GM23248 (cell line): ENCODE data around the gene EXD3. TPM values are rescaled to one million over a fixed set of nuclear protein-coding genes. Genes with fewer than 3 reads are reported as not detected.

ENCODE experiments used
- DNase-seq: peaks from one replicate; pipeline ENCODE4 v3.0.0-alpha.2; 2015
- H2AFZ ChIP-seq: fragments of 200-600 bp; sonication (generic); 2 replicates; pipeline ENCODE4 v1.6.1; 2016; ENCODE audit warnings: antibody characterized with exemption
- H3F3A ChIP-seq: fragments of 200-600 bp; sonication (generic); 2 replicates; pipeline ENCODE4 v1.6.1; 2016; ENCODE audit warnings: mild to moderate bottlenecking, antibody characterized with exemption, mixed run types; ENCODE audit not compliant: insufficient read depth
- H3K27ac ChIP-seq: fragments of 200-600 bp; sonication (generic); 2 replicates; pipeline ENCODE4 v1.5.1; 2016; ENCODE audit warnings: mild to moderate bottlenecking
- H3K27me3 ChIP-seq: fragments of 200-600 bp; sonication (generic); replicated peaks from 2 replicates; pipeline ENCODE4 v1.6.1; 2016; ENCODE audit warnings: mild to moderate bottlenecking; ENCODE audit not compliant: insufficient read depth
- H3K36me3 ChIP-seq: fragments of 200-600 bp; sonication (generic); 2 replicates; pipeline ENCODE4 v1.6.1; 2016; ENCODE audit warnings: low read depth, mild to moderate bottlenecking
- H3K4me1 ChIP-seq: fragments of 200-600 bp; sonication (generic); 2 replicates; pipeline ENCODE4 v1.6.1; 2016; ENCODE audit warnings: mild to moderate bottlenecking; ENCODE audit not compliant: insufficient read depth
- H3K4me2 ChIP-seq: fragments of 200-600 bp; sonication (generic); one replicate; pipeline ENCODE4 v1.6.1; 2016; ENCODE audit warnings: mild to moderate bottlenecking; ENCODE audit not compliant: unreplicated experiment
- H3K4me3 ChIP-seq: fragments of 200-600 bp; sonication (generic); 2 replicates; pipeline ENCODE4 v1.5.1; 2016; ENCODE audit warnings: mild to moderate bottlenecking
- H3K79me2 ChIP-seq: fragments of 200-600 bp; sonication (generic); 2 replicates; pipeline ENCODE4 v1.6.1; 2016; ENCODE audit warnings: mild to moderate bottlenecking; ENCODE audit not compliant: insufficient read depth
- H3K9ac ChIP-seq: fragments of 200-600 bp; sonication (generic); 2 replicates; pipeline ENCODE4 v1.6.1; 2016; ENCODE audit warnings: mild to moderate bottlenecking
- H3K9me2 ChIP-seq: fragments of 200-600 bp; sonication (generic); 2 replicates; pipeline ENCODE4 v1.6.1; 2016; ENCODE audit warnings: mixed run types, mild to moderate bottlenecking, moderate library complexity; ENCODE audit not compliant: insufficient read depth
- H3K9me3 ChIP-seq: fragments of 200-600 bp; sonication (generic); one replicate; pipeline ENCODE4 v1.6.1; 2017; ENCODE audit warnings: low read depth
- H4K20me1 ChIP-seq: fragments of 200-600 bp; sonication (generic); 2 replicates; pipeline ENCODE4 v1.6.0; 2016; ENCODE audit not compliant: insufficient read depth
- EZH2 ChIP-seq: fragments of 200-600 bp; sonication (generic); IDR thresholded peaks from 2 replicates; pipeline ENCODE4 v1.6.1; 2018; ENCODE audit warnings: antibody characterized with exemption, mild to moderate bottlenecking; ENCODE audit not compliant: insufficient read depth, poor library complexity, severe bottlenecking
- EZH2phosphoT487 ChIP-seq: fragments of 200-600 bp; sonication (generic); IDR thresholded peaks from 2 replicates; pipeline ENCODE4 v1.6.1; 2018; ENCODE audit warnings: antibody characterized with exemption, moderate library complexity, mild to moderate bottlenecking, low read depth; ENCODE audit not compliant: insufficient read depth
- WGBS, 2 experiments: methylation state at CpG; one replicate each; pipeline ENCODE4 v1.1.6; 2015 to 2017; ENCODE audit warnings: low lambda C conversion rate in 2 of 2, low coverage in 1 of 2; ENCODE audit errors: missing lambda C conversion rate in 2 of 2; 5-methylcytosine and 5-hydroxymethylcytosine counted together
- in situ Hi-C: fragments of 300-500 bp; cut with MboI; formaldehyde crosslinking; loops from 2 replicates; pipeline ENCODE4 v1.15.0; 2020
- polyA plus RNA-seq: library from polyadenylated mRNA; unstranded; fragments of >200 nt; fragmentation: Nextera tagmentation; extraction: Ambion mirVana; gene quantifications from 2 replicates; pipeline ENCODE4 v1.2.1, GENCODE V29; 2016
- total RNA-seq: library from RNA; depleted of rRNA; stranded (reverse); fragments of >200 nt; shearing (Covaris generic); gene quantifications from 2 replicates; pipeline ENCODE4 v1.2.3, GENCODE V29; 2014

The EXD3 gene
- total and polyA plus RNA-seq, 2 experiments from 2014 or later = 10.1 to 11.6 TPM

- no peak overlapping the region for H3K27ac ChIP-seq
- no peaks in the 10 kb centered on the region for H4K20me1 ChIP-seq
- H3K4me3 ChIP-seq = no peak overlapping the region
- H3K4me2 ChIP-seq = no peak overlapping the region
- no peaks in the 10 kb centered on the region for H3K79me2 ChIP-seq
- H3K9ac ChIP-seq = no peak overlapping the region
- H3K4me1 ChIP-seq = no peaks in the 10 kb centered on the region
- 56 to 63% methylated on average over 9 of the region's 9 CpGs for WGBS, 2 experiments
- no peaks in the 10 kb centered on the region for H3K36me3 ChIP-seq
- H3K27me3 ChIP-seq = no peaks in the 10 kb centered on the region
- no peaks in the 10 kb centered on the region for H3F3A ChIP-seq
- H3K9me2 ChIP-seq = no peaks in the 10 kb centered on the region
- DNase-seq = no peak
- TF ChIP-seq EZH2 = no peak
- TF ChIP-seq EZH2phosphoT487 = no peak
- in situ Hi-C loops = no loop called here
- no peaks in the 10 kb centered on the region for H3K9me3 ChIP-seq
- H2AFZ ChIP-seq = no peak overlapping the region
These were observed 109.5 kb downstream of the EXD3 start for GRCh38 chr9:137313326-137313936.

- in situ Hi-C loops = no loop called here
- Histone ChIP-seq H3K27ac (no peak overlapping the region), H3F3A (no peaks in the 10 kb centered on the region), H3K79me2 (no peaks in the 10 kb centered on the region), H4K20me1 (no peaks in the 10 kb centered on the region), H3K9me3 (no peaks in the 10 kb centered on the region), H3K4me1 (no peaks in the 10 kb centered on the region), H3K4me3 (no peak overlapping the region), H3K9me2 (no peaks in the 10 kb centered on the region), H3K4me2 (no peak overlapping the region), H3K36me3 (no peaks in the 10 kb centered on the region), H3K9ac (no peak overlapping the region), H3K27me3 (no peaks in the 10 kb centered on the region), H2AFZ (no peak overlapping the region)
- no peak for DNase-seq
- WGBS, 2 experiments = 87 to 91% methylated on average over 6 of the region's 6 CpGs
- TF ChIP-seq EZH2 = no peak
- no peak for TF ChIP-seq EZH2phosphoT487
These were observed 110.1 kb downstream of the EXD3 start for GRCh38 chr9:137312852-137313325.

- no peaks in the 10 kb centered on the region for H4K20me1 ChIP-seq
- DNase-seq = no peak
- H3F3A ChIP-seq = no peaks in the 10 kb centered on the region
- H3K9me3 ChIP-seq = no peaks in the 10 kb centered on the region
- WGBS, 2 experiments = 63% methylated on average over 23 to 28 of the region's 28 CpGs
- no peaks in the 10 kb centered on the region for H3K4me1 ChIP-seq
- no peak overlapping the region for H2AFZ ChIP-seq
- H3K4me3 ChIP-seq = no peak overlapping the region
- H3K36me3 ChIP-seq = no peaks in the 10 kb centered on the region
- in situ Hi-C loops = no loop called here
- no peak overlapping the region for H3K9ac ChIP-seq
- no peak overlapping the region for H3K4me2 ChIP-seq
- TF ChIP-seq EZH2 (no peak), EZH2phosphoT487 (no peak)
- no peak overlapping the region for H3K27ac ChIP-seq
- H3K9me2 ChIP-seq = no peaks in the 10 kb centered on the region
- no peaks in the 10 kb centered on the region for H3K79me2 ChIP-seq
- no peaks in the 10 kb centered on the region; the same call in 1 of the 2 replicates for H3K27me3 ChIP-seq
These were observed 110.7 kb downstream of the EXD3 start for GRCh38 chr9:137311986-137312851.

GRCh38 chr9:137311171-137311985 is 111.6 kb downstream of the EXD3 start:
- Histone ChIP-seq H3K36me3 (no peaks in the 10 kb centered on the region), H3K9me3 (no peaks in the 10 kb centered on the region), H3K9me2 (no peaks in the 10 kb centered on the region), H3K4me1 (no peaks in the 10 kb centered on the region), H3K4me3 (no peak overlapping the region), H4K20me1 (no peaks in the 10 kb centered on the region), H3K27ac (no peak overlapping the region), H2AFZ (no peak overlapping the region), H3F3A (no peaks in the 10 kb centered on the region), H3K9ac (no peak overlapping the region), H3K79me2 (no peaks in the 10 kb centered on the region), H3K4me2 (no peak overlapping the region), H3K27me3 (no peaks in the 10 kb centered on the region; the same call in 1 of the 2 replicates)
- DNase-seq = peak; percentile 53
- in situ Hi-C loops = no loop called here
- WGBS, 2 experiments = 60 to 64% methylated on average over 22 to 26 of the region's 27 CpGs
- TF ChIP-seq EZH2 (no peak), EZH2phosphoT487 (no peak)
